HG02571 (cell line): ENCODE measurements around the gene STARD8.
"Not testable (repeated sequence)": the region's sequence is repeated elsewhere in the genome, so short reads cannot be mapped to it uniquely, and the experiment has no call there.

Experiments
- ATAC-seq: cut with Tn5 transposase; IDR thresholded peaks from one replicate; pipeline ENCODE4 v1.9.1; 2021; ENCODE audit warnings: mild to moderate bottlenecking, moderate library complexity; ENCODE audit not compliant: unreplicated experiment

The STARD8 gene

GRCh38 chrX:68717663-68718442, 70.4 kb downstream of the STARD8 start:
- no peak for ATAC-seq

- ATAC-seq = no peak
Observed at GRCh38 chrX:68718443-68718820, 71.0 kb downstream of the STARD8 start.

GRCh38 chrX:68719181-68719903, 71.9 kb downstream of the STARD8 start:
- no peak for ATAC-seq

- no peak for ATAC-seq
Observed at GRCh38 chrX:68719904-68720614, 72.6 kb downstream of the STARD8 start.

- no peak for ATAC-seq
Observed at GRCh38 chrX:68720851-68721250, 73.4 kb downstream of the STARD8 start.

- ATAC-seq = no peak
Observed at GRCh38 chrX:68721546-68721945, 74.1 kb downstream of the STARD8 start.

- ATAC-seq = no peak
Observed at GRCh38 chrX:68721991-68722860, 74.8 kb downstream of the STARD8 start.

GRCh38 chrX:68723491-68724155, 76.2 kb downstream of the STARD8 start:
- no peak for ATAC-seq

- no peak for ATAC-seq
Observed at GRCh38 chrX:68724531-68725020, 77.1 kb downstream of the STARD8 start.

GRCh38 chrX:68725756-68726365, 78.4 kb downstream of the STARD8 start:
- no peak for ATAC-seq

GRCh38 chrX:68726366-68726765, 78.9 kb downstream of the STARD8 start:
- no peak for ATAC-seq

- no peak for ATAC-seq
Observed at GRCh38 chrX:68727696-68728095, 80.2 kb downstream of the STARD8 start.

GRCh38 chrX:68728186-68728585, 80.7 kb downstream of the STARD8 start:
- no peak for ATAC-seq

- ATAC-seq = no peak
Observed at GRCh38 chrX:68731254-68731653, 83.8 kb downstream of the STARD8 start.

GRCh38 chrX:68732906-68733493, 85.5 kb downstream of the STARD8 start:
- ATAC-seq = no peak

GRCh38 chrX:68735266-68735665, 87.8 kb downstream of the STARD8 start:
- ATAC-seq = no peak

- ATAC-seq = not testable (repeated sequence)
Observed at GRCh38 chrX:68741864-68742263, 94.4 kb downstream of the STARD8 start.

- no peak for ATAC-seq
Observed at GRCh38 chrX:68743754-68744153, 96.3 kb downstream of the STARD8 start.

GRCh38 chrX:68746988-68747387, 99.5 kb downstream of the STARD8 start:
- ATAC-seq = no peak
